ENCODE measurements around the gene FAM186B. TPM values are rescaled to one million over a fixed set of nuclear protein-coding genes. Genes with fewer than 3 reads are reported as not detected.

FAM186B gene
- total and polyA plus RNA-seq, 2 donors (not counting 1 experiment from before 2014, with no cell fraction given): 0.10 to 0.33 TPM

DNA sequence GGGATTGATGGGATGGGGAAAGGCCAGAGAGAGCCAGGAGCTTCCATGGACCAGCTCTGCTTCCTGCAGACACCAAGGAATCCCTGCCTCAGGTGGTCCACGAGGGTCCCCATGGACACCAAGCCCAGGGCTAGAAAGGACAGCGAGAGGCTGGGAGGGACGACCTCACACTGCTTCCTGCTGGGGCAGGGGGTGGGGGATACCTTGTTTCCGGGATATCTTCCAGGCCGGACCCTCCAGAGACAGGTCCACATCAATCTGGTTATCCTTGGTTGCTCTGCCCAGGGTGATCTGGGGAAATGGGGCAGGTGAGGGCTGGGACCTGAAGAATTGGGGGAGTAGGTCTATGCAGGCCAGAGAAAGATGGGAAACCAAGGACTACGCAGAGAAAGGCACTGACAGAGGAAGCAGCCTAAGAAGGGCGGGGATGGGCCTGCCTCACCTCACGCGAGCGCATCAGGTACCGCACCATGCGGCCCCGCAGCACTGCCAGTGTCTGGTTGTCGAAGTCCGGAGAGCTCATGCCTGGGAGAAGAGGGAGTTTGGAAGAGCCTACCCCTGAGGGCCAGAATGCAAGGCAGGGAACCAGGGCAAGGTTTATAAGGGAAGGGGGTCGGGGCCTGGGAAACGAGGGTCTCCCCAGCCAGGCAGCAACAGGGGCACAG is 46.3 kb downstream of the FAM186B start:
- no peak overlapping the region for H3K9ac ChIP-seq (ENCODE audit: insufficient read depth, low read length)
- no peak overlapping the region for H3K27ac ChIP-seq (ENCODE audit: insufficient read depth, low read length)
- no peaks in the 10 kb centered on the region for H3K9me3 ChIP-seq (ENCODE audit: control insufficient read depth, insufficient read depth, low read depth, low read length)
- no peak overlapping the region for H3K4me2 ChIP-seq (ENCODE audit: extremely low read depth, insufficient read depth, low read length)
- peaks cover 27% of the 10 kb centered on the region for H3K36me3 ChIP-seq (ENCODE audit: control insufficient read depth, insufficient read depth, low read length)
- H2AFZ ChIP-seq (ENCODE audit: low read length): no peak overlapping the region
- no peak overlapping the region for H3K4me3 ChIP-seq (replicated peaks in 1 of 4; ENCODE audit: control extremely low read depth in 1 of 4, insufficient read depth in 1 of 4, low read depth in 3 of 4, low read length in 4 of 4)
- TF ChIP-seq, protein P1, sequence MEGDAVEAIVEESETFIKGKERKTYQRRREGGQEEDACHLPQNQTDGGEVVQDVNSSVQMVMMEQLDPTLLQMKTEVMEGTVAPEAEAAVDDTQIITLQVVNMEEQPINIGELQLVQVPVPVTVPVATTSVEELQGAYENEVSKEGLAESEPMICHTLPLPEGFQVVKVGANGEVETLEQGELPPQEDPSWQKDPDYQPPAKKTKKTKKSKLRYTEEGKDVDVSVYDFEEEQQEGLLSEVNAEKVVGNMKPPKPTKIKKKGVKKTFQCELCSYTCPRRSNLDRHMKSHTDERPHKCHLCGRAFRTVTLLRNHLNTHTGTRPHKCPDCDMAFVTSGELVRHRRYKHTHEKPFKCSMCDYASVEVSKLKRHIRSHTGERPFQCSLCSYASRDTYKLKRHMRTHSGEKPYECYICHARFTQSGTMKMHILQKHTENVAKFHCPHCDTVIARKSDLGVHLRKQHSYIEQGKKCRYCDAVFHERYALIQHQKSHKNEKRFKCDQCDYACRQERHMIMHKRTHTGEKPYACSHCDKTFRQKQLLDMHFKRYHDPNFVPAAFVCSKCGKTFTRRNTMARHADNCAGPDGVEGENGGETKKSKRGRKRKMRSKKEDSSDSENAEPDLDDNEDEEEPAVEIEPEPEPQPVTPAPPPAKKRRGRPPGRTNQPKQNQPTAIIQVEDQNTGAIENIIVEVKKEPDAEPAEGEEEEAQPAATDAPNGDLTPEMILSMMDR (conservative IDR thresholded peaks at IDR 0.05 in 1 of 2, IDR thresholded peaks at IDR 0.05 in 1 of 2; ENCODE audit: low read depth in 1 of 2, low read length in 2 of 2): no peak
- TF ChIP-seq EZH2 (IDR thresholded peaks at IDR 0.05; ENCODE audit: low read length, missing control alignments): no peak
- H3K27me3 ChIP-seq (ENCODE audit: control insufficient read depth, insufficient read depth, low read length): no peaks in the 10 kb centered on the region
- no peaks in the 10 kb centered on the region for H3K4me1 ChIP-seq (ENCODE audit: control insufficient read depth, extremely low read depth, insufficient read depth, low read length)
- no peaks in the 10 kb centered on the region for H3K79me2 ChIP-seq (ENCODE audit: control insufficient read depth, insufficient read depth, low read length)
- no peaks in the 10 kb centered on the region for H4K20me1 ChIP-seq (ENCODE audit: control insufficient read depth, extremely low read depth, insufficient read depth, low read length)
- DNase-seq (ENCODE audit: low read depth in 2 of 2): no peak

DNA sequence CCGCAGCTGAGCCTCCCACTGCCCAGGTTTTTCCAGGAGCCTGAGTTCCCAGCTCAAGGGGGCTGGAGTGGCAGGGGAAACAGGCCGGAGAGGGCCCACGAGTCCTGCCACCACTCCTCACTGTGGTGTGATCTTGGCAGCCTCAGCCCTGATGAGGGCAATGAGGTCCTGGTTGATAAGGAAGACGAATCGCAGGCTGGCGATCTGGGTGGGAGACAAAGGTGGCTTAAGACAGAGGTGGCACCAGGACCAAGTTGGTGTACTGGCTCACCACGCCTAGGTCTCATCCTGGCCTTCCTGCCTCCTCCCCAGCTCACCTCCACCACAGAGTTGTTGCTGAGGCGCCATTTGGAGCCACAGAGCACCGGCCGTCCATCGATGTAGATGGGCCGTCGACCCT is 46.9 kb downstream of the FAM186B start:
- Histone ChIP-seq H4K20me1 (ENCODE audit: control insufficient read depth, extremely low read depth, insufficient read depth, low read length) (no peaks in the 10 kb centered on the region), H3K27me3 (ENCODE audit: control insufficient read depth, insufficient read depth, low read length) (no peaks in the 10 kb centered on the region), H3K9ac (ENCODE audit: insufficient read depth, low read length) (no peak overlapping the region), H3K4me3 (replicated peaks in 1 of 4; ENCODE audit: control extremely low read depth in 1 of 4, insufficient read depth in 1 of 4, low read depth in 3 of 4, low read length in 4 of 4) (no peak overlapping the region), H3K4me2 (ENCODE audit: extremely low read depth, insufficient read depth, low read length) (no peak overlapping the region), H3K36me3 (ENCODE audit: control insufficient read depth, insufficient read depth, low read length) (peaks cover 22% of the 10 kb centered on the region), H3K27ac (ENCODE audit: insufficient read depth, low read length) (no peak overlapping the region), H3K4me1 (ENCODE audit: control insufficient read depth, extremely low read depth, insufficient read depth, low read length) (no peaks in the 10 kb centered on the region), H3K79me2 (ENCODE audit: control insufficient read depth, insufficient read depth, low read length) (no peaks in the 10 kb centered on the region), H3K9me3 (ENCODE audit: control insufficient read depth, insufficient read depth, low read depth, low read length) (no peaks in the 10 kb centered on the region), H2AFZ (ENCODE audit: low read length) (no peak overlapping the region)
- TF ChIP-seq EZH2 (IDR thresholded peaks at IDR 0.05; ENCODE audit: low read length, missing control alignments): no peak
- TF ChIP-seq, protein P1 (conservative IDR thresholded peaks at IDR 0.05 in 1 of 2, IDR thresholded peaks at IDR 0.05 in 1 of 2; ENCODE audit: low read depth in 1 of 2, low read length in 2 of 2): no peak
- no peak for DNase-seq (ENCODE audit: low read depth in 2 of 2)

DNA sequence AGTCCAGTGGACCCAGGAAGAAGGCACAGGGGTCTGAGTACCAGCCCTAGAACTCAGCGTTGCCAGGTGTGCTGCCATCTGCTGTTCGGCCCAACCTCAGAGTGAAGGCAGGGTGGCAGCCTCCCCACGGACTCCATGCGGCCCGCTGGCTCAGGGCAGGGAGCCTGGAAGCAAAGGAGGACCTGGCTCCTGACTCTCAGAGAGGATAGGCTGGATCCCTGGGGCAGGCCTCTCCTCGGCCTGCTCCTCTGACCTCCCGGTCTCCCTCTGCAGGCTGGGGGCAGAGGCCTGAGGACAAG is 47.6 kb downstream of the FAM186B start:
- no peak overlapping the region for H2AFZ ChIP-seq (ENCODE audit: low read length)
- H4K20me1 ChIP-seq (ENCODE audit: control insufficient read depth, extremely low read depth, insufficient read depth, low read length): no peaks in the 10 kb centered on the region
- DNase-seq (ENCODE audit: low read depth in 2 of 2): no peak
- H3K27ac ChIP-seq (ENCODE audit: insufficient read depth, low read length): no peak overlapping the region
- TF ChIP-seq, protein P1 (conservative IDR thresholded peaks at IDR 0.05 in 1 of 2, IDR thresholded peaks at IDR 0.05 in 1 of 2; ENCODE audit: low read depth in 1 of 2, low read length in 2 of 2): peak in 1 of 2 donors; percentile 29
- TF ChIP-seq EZH2 (IDR thresholded peaks at IDR 0.05; ENCODE audit: low read length, missing control alignments): no peak
- H3K27me3 ChIP-seq (ENCODE audit: control insufficient read depth, insufficient read depth, low read length): no peaks in the 10 kb centered on the region
- peaks cover 18% of the 10 kb centered on the region for H3K36me3 ChIP-seq (ENCODE audit: control insufficient read depth, insufficient read depth, low read length)
- H3K4me1 ChIP-seq (ENCODE audit: control insufficient read depth, extremely low read depth, insufficient read depth, low read length): no peaks in the 10 kb centered on the region
- no peak overlapping the region for H3K4me2 ChIP-seq (ENCODE audit: extremely low read depth, insufficient read depth, low read length)
- H3K9me3 ChIP-seq (ENCODE audit: control insufficient read depth, insufficient read depth, low read depth, low read length): no peaks in the 10 kb centered on the region
- H3K4me3 ChIP-seq (replicated peaks in 1 of 4; ENCODE audit: control extremely low read depth in 1 of 4, insufficient read depth in 1 of 4, low read depth in 3 of 4, low read length in 4 of 4): no peak overlapping the region
- H3K9ac ChIP-seq (ENCODE audit: insufficient read depth, low read length): no peak overlapping the region
- H3K79me2 ChIP-seq (ENCODE audit: control insufficient read depth, insufficient read depth, low read length): no peaks in the 10 kb centered on the region

All from fibroblast of lung (primary cell).